Activated naive CD4-positive, alpha-beta T cell (primary cell): Measurements from ENCODE around the gene FXYD6.
"Not testable (repeated sequence)": the region's sequence is repeated elsewhere in the genome, so short reads cannot be mapped to it uniquely, and the experiment has no call there.

Experiments
- DNase-seq, 4 experiments: peaks; one replicate each; lab custom pipeline; 2025; lab: John Stamatoyannopoulos, UW

The FXYD6 gene

DNA sequence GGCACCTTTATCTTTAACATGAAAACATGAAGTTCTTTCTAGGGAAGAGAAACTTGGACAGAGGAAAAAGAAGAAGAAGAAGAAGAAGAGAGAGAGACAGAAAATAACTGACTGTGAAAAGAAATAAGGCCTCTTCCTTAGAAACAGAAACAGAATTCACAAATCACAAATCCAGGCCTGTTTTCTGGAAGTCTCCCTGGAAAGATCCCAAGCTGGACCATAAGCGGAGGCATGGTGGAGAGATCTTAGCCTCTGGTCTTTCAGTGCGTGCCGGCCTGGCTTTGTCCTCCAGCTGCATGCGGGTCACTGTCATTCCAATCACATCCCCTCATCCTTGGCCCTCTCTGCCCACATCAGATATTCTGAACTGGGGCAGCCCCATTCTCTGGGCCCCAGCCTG is 6.9 kb downstream of the FXYD6 start:
- no peak for DNase-seq

DNA sequence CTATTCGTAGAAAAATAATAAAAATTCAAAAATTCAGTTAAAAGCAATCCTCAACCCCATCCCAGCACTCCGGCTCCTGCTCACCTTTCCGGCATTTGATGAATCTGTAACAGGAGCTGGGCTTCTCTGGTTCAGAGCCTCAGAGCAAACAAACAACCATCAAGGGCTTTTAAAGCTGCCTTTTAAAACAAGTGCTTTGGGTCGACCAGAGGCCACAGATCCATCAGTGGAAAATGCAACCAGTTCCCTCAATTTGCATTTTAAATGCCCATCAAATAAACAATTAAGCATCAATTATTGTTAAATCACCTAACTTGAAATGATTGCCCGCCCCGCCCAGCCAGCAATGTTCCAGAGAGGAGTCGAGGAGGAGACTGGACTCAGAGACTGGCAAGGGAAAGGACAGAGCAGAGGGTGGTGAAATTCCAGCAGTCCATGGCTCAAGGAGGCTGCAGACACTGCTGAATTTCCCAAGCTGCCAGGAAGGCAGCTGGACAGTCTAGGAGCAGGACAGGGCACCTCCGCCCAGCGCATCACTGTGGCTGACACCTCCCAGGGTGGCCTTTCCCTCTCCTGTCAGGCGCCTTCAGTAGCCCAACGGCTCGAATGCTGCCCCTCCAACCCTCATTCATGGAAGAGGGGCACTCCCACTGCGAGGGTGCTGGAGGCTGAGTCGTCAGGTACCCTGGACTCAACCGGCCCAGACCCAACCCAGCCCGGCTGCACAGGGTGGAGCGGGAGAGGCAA is 7.5 kb downstream of the FXYD6 start:
- DNase-seq = no peak

DNA sequence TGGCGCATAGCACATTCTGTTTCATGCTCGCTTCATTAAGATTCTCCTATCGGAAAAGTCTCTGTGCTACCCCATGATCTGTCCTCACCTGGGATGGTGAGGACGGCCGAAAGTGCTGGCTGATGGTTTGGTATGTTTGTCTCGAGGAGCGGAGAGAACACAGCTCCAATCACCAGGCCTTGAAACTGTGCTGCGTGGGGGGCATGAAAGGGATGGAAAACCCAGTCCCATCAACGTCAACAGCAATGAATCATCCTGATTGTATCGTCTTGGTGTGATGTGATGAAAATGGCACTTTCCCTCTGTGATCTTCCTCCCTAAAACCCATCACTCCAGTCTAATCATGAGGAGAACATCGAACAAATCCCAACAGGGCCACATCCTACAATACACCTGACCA is 8.4 kb downstream of the FXYD6 start:
- DNase-seq = no peak

DNA sequence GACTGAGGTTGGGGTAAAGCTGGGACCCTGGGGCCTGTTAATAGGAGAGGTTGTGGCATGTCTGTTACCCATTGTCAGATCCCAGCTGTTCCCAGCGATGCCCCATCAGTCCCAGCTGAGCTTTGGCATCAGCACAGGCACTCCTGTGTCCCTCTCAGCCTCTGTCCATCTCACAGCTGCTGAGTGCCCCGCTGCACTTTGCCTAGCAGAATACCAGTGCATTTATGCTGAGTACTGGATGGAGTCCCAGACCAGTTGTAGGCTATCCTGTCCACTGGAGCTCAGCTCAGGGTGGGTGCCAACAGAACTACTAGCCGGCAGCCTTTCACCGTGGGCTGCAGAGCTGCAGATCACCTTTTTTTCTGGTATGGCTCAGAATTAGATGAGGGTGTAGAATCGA is 9.9 kb downstream of the FXYD6 start:
- no peak for DNase-seq

DNA sequence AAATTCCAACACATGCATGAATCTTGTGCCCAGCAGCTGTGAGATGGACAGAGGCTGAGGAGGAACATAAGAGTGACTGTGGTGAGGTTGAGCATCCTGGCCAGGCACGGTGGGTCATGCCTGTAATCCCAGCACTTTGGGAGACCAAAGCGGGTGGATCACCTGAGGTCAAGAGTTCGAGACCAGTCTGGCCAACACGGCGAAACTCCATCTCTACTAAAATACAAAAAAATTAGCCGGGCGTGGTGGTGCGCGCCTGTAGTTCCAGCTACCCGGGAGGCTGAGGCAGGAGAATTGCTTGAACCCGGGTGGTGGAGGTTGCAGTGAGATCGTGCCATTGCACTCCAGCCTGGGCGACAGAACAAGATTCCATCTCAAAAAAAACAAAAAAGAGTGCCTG is 10.9 kb downstream of the FXYD6 start:
- DNase-seq = not testable (repeated sequence)

DNA sequence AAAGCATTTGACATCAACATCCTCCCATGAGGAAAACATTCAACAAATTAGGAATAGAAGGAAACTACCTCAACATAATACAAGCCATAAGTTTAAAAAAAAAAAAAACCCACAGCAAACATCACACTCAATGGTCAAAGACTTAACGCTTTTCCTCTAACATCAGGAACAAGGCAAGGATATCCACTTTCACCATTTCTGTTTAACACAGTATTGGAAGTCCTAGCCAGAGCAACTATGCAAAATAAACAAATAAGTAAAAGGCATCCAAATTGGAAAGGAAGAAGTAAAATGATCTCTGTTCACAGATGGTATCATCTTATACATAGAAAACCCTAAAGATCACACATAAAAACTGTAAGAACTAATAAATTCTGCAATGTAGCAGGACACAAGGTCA is 13.1 kb downstream of the FXYD6 start:
- no peak for DNase-seq

DNA sequence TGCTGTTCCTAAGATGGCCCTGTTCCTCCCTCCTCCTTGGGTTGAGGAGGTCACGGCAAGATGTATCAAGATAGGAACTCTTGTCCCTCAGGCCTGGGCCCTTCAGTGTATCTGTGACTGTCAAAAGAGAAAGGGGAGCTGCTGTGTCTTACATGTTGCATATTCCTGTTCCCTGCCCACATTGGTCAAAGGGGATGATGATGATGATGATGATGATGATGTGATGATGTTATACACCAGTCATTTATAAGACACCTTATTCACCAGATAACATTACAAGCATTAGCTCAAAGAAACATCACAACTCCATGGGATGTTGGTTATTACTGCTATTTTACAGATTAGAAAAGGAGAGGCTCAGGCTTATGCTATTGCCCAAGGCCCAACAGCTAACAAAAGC is 13.7 kb downstream of the FXYD6 start:
- DNase-seq = no peak

DNA sequence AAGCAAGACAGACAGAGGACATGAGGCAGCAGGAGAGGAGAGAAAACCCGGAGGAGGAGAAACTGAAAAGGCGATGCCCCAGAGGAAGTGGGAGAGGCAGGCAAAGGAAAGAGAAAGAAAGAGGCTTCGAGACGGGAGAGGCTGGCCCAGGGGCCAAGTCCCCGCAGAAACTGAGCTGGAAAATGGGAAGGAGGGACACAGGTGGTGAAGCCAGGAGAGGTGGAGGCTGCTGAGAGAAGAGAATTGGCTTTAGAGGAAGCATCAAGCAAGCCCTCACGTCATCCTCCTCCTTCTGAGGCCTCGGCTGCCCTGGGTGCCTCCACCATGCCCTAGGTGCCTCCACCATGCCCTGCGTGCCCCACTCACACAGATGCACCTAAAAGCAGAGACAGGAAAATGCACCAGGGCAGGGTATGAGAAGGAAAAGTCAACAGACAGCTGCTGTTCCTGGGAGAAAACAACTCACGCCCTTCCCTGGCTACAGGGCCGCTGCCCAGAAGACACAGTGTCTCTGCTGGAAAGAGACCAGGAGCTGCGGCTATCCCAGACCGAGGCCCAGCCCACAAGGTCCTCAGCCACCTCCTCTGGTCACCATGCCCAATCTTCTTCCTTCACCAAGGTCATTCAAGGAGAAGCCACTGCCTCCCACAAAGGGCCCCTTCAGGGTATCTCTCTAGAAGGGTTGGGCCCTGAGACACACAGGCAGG is 14.3 kb downstream of the FXYD6 start:
- DNase-seq = no peak

DNA sequence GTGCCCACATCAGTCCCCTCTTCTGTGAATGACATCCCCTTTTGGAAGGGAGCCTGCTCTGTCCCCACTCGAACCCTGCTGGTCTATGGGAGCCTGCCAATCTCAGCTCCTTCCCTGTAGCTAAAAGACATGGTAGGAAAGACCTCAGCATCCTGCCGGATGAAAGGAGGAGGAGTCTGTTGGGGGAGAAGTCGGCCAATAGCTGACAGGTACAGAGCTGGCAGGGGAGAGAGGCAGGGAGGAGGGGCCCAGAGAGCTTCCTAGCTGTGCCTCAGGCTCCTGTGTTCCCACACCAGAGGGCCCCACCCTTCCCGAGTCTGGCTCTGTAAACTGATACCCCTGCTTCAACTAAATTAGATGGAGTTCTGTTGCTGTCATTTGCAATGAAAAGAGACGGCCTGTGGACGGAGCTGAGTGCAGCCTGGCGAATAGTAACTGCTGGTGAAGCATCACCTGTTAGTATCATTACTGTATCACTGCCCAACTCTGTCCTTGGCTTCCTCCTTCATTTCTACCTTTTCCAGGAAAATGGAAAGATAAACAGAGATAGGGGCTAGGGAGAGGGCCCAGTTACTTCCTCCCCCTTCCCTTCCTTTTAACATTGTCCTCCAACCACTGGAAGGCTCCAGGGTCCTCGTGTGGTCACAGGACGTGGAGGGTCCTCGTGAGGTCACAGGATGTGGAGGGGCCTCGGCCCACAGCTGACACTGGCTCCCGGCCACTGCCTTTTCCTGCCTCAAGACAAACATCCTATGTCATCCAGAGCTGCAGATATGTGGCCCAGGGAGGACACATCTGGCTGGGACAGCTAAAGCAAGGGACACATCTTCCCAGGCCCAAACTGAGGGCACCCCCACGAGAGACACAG is 15.1 kb downstream of the FXYD6 start:
- no peak for DNase-seq

DNA sequence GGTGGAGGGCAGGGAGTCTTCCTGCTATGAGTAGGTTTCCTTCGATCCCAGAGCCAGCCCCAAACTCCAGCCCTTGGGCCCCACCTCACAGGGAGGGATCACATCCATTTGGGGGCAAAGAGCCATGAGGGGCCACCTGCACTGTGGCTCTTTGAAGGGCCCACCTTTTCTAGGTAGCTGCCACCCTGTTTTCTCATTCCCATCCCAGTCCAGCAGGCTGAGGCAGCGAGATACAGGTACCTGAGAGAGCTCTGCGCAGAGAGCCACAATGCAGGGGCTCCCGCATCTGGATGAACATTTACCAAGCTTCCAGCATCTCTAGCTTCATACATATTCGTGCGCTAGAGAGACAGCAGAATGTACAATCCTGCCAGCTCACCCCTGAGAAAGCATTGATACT is 16.3 kb downstream of the FXYD6 start:
- no peak for DNase-seq

DNA sequence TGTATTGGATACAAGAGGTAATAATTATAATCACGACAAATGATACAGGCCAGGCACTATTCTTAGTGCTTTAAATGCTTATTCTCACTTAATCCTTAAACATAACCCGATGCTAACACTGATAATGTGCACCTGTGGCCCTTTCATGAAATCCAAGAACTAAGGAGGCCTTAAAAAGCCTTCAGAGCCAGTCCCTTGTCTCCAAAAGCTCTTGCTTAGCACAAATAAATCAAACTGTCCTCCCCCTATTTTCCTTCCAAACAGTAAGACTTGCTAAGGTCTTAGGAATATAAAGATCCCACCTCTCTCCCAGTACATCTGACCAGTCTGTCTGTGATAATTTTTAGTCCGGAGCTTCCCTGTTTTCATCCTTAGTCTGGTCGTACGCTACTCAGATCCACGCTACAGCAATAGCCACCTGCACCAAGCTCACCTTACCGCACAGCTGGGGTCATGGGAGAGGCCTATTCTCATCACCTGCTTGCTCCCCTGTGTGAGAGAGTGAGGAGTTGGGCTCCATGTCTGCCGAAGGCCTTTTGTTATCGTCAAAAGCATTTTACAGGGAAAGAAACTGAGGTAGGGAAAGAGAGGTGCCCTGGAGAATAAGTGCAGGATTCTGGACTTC is 16.9 kb downstream of the FXYD6 start:
- no peak for DNase-seq

DNA sequence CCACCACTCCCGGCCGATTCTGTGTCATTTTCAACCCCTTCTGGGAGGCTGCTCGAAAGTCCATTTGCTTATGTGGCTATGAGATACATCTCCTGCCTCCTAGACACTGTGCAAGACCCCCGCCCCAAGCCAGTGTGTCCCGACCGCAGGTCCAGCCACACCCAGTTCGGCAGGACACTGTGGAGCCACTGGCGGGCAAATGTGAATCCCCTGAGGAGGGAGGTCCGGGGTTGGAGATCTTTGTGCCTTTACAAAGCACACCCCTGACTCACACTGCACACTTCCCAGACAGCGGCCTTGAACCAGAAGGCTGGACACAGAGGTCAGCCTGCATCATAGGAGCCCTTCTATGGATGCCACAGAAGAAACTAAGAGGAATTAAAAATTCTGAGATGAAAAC is 17.4 kb downstream of the FXYD6 start:
- no peak for DNase-seq

DNA sequence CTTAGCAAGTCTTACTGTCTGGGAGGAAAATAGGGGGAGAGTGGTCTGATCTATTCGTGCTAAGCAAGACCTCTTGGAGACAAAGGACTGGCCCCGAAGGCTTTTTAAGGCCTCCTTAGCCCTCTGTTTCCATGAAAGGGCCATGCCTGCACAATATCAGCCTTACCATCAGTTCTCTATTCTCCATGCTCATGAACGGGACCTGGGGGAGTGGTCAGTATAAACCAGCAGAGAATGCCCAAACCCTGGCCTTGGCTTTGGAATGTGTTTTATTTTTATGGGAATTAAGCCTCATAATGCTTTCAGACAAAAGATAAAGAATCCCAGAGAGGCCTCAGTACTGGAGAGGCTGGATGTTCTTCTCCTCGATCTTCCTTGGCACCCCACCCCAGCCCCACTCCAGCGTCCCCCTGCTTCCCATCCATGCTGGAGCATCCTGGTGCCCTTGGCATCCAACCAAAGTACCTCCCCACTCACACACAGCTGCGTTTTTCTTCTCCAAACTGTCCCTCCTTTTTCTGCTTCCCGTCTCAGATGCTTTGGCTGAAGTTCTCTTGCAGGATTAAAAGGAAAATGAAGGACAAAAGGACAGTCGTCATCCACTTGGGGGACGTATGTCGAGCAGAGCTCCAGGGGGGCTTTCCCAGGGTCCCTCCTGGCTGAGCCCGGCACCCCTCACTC is 18.6 kb downstream of the FXYD6 start:
- DNase-seq = no peak

DNA sequence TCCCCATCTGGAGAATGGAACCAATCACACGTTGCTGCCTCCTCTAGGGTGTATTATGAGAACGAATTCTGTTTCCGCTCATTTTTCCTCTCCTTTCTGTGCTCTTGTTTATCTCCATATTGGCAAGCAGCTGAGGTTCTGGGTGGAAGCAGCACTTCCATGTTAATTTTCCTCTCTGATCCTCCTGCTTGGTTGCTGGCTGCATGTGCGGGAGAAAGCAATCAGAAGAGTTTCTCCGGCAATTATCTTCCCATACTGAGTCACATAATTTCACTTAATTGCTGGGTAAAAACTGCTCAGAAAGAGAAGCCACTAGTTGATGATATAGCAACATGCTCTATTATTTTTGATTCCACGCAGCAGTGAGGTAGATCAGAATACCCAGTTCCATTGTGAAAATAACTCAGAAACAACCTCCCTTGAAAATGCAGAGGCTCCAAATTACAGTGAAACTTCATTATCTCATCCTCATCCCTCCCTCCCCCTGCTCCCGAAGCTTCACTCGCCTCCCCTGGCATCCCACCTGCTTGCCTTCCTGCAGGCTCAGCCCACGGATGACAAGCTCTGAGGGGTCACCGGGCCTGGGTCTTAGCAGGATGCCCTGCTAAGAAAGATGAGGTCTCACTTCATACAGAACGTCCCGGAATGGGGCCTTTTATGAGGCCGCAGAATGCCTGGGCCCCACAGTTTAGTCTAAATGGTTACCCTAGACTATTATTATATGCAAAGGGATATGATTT is 20.4 kb downstream of the FXYD6 start:
- no peak for DNase-seq

DNA sequence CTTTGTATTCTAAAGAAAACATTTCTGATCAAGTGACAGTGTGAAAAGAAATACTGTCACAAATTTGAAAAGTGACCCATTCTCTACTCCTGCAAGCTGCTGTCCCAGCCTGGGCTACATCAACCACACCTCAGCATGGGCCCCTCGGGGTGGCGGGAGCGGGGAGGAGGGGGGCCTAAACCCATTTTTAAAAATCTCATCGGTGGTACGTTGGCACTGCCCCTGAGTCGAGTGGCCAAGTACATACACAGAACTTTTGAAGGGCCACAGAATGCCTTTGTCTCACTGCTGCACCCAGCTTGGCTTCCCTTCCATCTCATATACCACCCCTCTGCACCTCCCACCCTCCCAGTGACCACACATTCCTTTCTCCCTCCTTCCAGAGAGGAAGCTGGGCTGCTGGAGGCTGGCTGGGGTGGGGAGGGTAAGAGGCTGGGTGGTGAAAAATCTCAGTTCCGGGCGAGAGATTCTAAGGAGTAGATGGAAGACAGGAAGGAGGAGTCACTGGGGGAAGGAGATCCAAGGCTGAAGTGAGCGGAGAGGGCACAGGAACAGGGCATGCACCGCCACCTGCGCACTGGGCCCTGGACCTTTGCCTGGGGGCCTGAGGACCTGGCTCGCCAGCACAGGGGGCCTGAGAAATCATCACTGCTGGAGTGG is 21.1 kb downstream of the FXYD6 start:
- no peak for DNase-seq

DNA sequence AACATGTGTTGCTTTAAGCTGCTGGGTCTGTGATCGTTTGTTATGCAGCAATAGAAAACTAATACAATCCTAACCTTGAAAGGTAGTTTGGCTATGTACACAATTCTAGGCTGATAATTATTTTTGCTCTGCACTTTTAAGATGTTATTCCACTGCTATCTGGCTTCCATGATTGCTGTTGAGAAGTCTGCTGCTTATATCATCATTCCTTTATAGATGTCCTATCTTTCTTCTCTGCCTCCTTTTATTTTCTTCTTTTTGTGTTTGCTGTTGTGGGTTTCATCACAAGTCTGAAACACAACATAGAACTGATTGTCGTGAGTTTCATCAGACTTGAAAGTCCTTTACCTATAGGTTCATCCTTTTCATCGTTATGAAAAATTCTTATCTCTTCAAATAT is 24.1 kb downstream of the FXYD6 start:
- DNase-seq = no peak

DNA sequence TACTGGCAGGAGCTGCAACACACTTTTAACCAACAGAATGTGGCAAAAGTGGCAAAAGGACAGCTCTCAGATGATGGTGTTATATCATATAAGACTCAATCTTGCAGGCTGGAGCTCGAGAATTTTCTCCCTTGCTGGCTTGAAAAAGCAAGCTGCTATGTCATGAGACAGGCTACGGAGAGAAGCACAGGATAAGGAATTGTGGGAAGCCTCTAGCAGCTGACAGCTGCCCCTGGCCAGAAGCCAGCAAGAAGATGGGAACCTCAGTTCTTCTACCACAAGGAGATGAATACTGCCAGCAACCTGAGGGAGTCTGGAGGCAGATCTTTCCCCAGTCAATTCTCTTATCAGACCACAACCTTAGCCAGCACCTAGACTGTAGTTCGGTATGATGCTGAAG is 24.6 kb downstream of the FXYD6 start:
- no peak for DNase-seq

DNA sequence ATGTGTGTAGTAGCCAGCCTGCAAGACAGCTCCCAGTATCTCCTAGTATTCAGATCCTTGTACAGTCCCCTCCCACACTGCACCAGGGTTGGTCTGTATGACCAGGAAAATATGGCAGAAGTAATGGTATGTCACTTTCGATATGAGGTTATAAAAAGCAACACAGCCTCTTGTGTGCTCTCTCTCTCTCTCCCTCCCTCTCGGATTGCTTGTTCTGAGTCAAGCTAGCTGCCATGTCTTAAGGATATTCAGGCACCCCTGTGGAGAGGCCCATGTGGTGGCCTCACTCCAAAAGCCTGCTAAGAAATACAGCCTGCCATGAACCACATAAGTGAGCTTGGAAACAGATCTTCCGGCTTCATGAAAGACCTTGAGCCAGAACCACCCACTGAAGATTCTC is 25.4 kb downstream of the FXYD6 start:
- no peak for DNase-seq

DNA sequence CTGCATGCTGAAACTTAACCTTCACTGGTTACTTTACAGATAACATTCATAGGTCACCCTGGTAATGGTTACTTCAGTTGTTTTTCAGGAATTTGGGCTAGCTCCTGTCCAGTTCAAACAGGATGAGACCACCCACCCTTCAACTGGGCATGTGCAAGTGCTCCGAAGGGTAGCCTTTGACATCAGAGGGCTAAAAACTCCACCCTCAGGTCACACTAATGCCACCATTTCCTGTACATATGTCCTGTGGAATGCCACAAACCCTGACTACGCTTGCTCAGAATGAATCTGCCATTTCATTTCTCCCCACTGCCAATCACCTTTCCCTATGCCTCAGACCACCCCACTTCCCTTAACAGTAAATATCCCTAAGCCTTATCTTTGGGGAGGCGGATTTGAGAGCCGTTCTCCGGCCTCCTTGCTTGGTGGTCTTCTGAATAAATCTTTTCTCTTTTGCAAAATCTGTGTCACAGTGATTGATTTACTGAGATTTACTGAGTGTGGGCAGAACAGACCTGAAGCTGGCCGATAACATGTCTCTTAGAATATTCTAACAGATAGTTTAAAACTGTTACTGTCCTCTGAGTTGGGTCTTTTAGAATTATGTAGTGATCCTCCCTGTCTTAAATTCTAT is 26.6 kb downstream of the FXYD6 start:
- no peak for DNase-seq
